GM12801 (cell line): ENCODE results near the gene IAH1.

Experiments used
- TF ChIP-seq, protein P1 (sequence below): IDR thresholded peaks from one replicate; pipeline ENCODE4 v1.5.1; 2011; ENCODE audit warnings: control low read depth; ENCODE audit not compliant: insufficient read length; ENCODE audit errors: extremely low read depth

IAH1 gene

DNA sequence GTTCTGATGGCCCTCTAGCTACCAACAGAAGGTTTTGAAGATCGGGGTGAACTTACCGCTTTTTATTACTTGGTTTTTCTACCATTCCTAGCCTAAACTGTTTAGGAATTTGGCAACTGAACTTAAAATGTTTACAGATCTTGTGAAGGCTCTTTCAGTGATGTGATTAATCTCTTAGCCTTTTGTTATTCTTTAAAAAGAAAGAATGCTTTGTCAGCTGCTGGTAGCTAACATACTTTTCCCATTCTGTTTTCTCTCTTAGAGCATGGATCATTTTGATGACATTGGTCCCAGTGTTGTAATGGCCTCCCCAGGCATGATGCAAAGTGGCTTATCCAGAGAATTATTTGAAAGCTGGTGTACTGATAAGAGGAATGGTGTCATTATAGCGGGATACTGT lies 32.8 kb upstream of the IAH1 start:
- TF ChIP-seq, protein P1, sequence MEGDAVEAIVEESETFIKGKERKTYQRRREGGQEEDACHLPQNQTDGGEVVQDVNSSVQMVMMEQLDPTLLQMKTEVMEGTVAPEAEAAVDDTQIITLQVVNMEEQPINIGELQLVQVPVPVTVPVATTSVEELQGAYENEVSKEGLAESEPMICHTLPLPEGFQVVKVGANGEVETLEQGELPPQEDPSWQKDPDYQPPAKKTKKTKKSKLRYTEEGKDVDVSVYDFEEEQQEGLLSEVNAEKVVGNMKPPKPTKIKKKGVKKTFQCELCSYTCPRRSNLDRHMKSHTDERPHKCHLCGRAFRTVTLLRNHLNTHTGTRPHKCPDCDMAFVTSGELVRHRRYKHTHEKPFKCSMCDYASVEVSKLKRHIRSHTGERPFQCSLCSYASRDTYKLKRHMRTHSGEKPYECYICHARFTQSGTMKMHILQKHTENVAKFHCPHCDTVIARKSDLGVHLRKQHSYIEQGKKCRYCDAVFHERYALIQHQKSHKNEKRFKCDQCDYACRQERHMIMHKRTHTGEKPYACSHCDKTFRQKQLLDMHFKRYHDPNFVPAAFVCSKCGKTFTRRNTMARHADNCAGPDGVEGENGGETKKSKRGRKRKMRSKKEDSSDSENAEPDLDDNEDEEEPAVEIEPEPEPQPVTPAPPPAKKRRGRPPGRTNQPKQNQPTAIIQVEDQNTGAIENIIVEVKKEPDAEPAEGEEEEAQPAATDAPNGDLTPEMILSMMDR = no peak

DNA sequence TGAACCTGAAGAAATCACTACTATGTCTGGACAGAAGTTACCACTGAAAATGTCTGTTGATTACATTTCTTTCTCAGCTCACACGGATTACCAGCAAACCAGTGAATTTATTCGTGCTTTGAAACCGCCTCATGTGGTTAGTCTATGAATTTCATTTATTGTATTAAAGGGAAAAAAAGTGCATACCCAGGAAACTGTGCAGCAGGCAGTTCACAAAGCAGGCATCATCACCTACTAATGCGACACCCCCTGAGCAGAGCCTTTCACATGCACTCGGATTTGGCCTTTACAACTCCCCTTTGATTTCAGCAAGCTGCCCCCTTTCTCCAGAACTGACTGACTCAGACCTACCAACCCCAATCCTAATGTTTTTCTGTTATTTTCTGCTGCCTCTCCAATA lies 30.8 kb upstream of the IAH1 start:
- TF ChIP-seq, protein P1 = no peak

DNA sequence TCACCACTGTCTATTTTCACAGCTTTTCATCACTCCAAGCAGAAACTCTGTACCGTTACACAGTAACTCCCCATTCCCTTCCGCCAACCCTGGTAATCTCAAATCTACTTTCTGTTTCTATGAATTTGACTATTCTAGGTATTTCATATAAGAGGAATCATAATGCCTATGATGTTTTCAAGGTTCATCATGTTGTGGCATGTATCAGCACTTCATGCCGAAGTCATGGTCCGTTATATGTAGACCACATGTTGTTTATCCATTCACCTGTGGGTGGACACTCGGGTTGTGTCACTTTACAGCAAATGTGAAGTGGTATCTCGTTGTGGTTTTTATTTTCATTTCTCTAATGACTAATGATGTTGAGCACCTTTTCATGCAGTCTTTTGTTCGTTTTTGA lies 29.3 kb upstream of the IAH1 start:
- TF ChIP-seq, protein P1 = no peak

DNA sequence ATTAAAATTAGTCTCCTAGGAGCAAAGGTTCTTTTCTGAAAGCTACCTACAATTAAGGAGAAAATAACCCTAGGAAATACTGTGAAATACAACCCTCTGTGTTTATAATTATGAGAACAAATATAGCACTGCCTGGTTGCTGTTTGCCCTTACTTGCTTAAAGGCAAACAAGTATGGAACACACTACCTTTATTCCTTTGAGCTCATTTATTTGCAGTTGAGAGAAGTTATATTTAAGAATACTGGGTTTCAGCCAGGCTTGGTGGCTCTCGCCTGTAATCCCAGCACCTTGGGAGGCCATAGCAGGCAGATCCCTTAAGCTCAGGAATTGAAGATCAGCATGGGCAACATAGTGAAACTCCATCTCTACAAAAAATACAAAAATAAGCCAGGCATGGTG lies 23.1 kb upstream of the IAH1 start:
- TF ChIP-seq, protein P1 = no peak

DNA sequence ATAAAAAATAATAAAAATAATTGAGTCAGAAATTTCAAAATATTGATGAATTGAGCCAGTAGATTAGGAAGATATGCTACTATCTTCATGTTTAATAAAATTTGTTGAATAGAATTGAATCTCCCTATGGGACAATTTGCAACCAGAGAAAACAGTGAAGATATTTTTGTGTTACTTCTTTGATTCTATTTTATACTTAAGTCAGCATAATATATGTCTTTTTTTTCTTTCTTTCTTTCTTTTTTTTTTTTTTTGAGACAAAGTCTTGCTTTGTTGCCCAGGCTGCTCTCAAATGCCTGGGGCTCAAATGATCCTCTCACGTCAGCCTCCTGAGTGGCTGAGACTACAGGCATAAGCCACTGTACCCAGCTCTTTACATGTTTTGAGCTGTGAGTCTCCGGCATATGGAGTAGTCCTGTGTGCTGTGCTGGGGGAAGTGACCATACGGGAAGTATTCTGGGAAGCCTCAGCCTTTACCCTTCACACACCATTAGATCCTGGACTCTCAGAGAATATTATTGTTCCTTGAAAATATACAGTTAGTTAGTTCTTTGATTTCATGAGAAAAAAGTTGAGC lies 13.8 kb upstream of the IAH1 start:
- TF ChIP-seq, protein P1 = no peak

DNA sequence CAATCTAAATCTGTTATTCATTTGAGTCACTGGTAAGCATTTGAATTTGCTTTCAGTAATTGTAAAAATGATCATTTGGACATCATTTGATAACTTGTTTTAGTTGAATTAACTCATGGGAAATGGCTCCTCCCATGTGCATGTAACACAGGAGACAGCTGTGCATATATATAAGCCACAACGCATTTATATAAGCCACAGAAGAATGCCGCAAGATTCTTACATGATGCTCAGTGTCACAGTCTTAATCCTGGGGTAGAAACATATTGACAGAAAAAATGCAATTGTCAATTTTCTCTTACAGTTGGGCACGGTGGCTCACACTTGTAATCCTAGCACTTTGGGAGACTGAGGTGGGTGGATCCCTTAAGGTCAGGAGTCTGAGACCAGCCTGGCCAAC lies 13.3 kb upstream of the IAH1 start:
- TF ChIP-seq, protein P1 = no peak

DNA sequence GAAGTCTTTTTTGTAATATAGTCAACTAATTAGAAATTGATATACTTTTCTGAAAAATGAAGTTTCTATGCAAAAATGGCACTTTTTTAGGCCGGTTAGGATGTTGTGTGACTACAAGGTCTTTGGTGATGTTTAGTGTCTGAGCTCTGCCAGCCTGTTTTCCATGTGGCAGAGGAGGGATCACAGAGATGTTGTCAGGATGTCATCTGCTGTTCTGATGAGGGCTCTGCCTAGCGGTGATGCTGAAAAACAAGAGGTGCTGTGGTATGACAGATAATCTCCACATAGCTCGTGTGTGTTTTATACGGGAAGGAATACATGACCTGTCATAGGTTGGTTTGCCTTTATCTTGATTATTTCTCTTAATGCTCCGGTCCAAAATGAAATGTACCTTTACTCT lies 12.0 kb upstream of the IAH1 start:
- TF ChIP-seq, protein P1 = no peak
